Mononuclear cell (primary cell): ENCODE results near the gene POLR2L. TPM values are rescaled to one million over a fixed set of nuclear protein-coding genes. Genes with fewer than 3 reads are reported as not detected.

Experiments used
- H3K27me3 ChIP-seq: 2 replicates; pipeline ENCODE4 v1.6.0; 2011; ENCODE audit warnings: low read length, control low read depth; ENCODE audit not compliant: insufficient read depth
- H3K4me1 ChIP-seq: 2 replicates; pipeline ENCODE4 v1.5.1; 2011; ENCODE audit warnings: mild to moderate bottlenecking, low read length, control low read depth; ENCODE audit not compliant: insufficient read depth
- H3K4me3 ChIP-seq: 2 replicates; pipeline ENCODE4 v1.5.1; 2011; ENCODE audit warnings: mild to moderate bottlenecking, low read length, moderate library complexity
- H3K9me3 ChIP-seq: 2 replicates; pipeline ENCODE4 v1.5.1; 2011; ENCODE audit warnings: low read depth, mild to moderate bottlenecking, control low read depth, low read length
- total RNA-seq: library from RNA; depleted of rRNA; stranded (reverse); fragments of >200 nt; gene quantifications from one replicate; pipeline ENCODE4 v1.2.3, GENCODE V29; 2012

The POLR2L gene
- total RNA-seq, 1 donor, result 11.2 TPM

GRCh38 chr11:863023-863909, 20.9 kb upstream of the POLR2L start:
- Histone ChIP-seq H3K9me3 (no peaks in the 10 kb centered on the region), H3K27me3 (no peaks in the 10 kb centered on the region), H3K4me1 (no peaks in the 10 kb centered on the region), H3K4me3 (no peak overlapping the region)

- Histone ChIP-seq H3K9me3 (no peaks in the 10 kb centered on the region), H3K4me3 (no peak overlapping the region), H3K4me1 (no peaks in the 10 kb centered on the region), H3K27me3 (no peaks in the 10 kb centered on the region)
Observed at GRCh38 chr11:862696-863022, 20.3 kb upstream of the POLR2L start.

- H3K9me3 ChIP-seq, result no peaks in the 10 kb centered on the region
- no peaks in the 10 kb centered on the region for H3K27me3 ChIP-seq
- H3K4me1 ChIP-seq, result no peaks in the 10 kb centered on the region
- H3K4me3 ChIP-seq, result no peak overlapping the region
Observed at GRCh38 chr11:862081-862661, 19.8 kb upstream of the POLR2L start.

- Histone ChIP-seq H3K9me3 (no peaks in the 10 kb centered on the region), H3K4me3 (no peak overlapping the region), H3K27me3 (no peaks in the 10 kb centered on the region), H3K4me1 (no peaks in the 10 kb centered on the region)
Observed at GRCh38 chr11:861105-861479, 18.8 kb upstream of the POLR2L start.

- Histone ChIP-seq H3K9me3 (no peaks in the 10 kb centered on the region), H3K4me1 (no peaks in the 10 kb centered on the region), H3K27me3 (no peaks in the 10 kb centered on the region), H3K4me3 (no peak overlapping the region)
Observed at GRCh38 chr11:860234-861104, 18.1 kb upstream of the POLR2L start.

GRCh38 chr11:859394-860131, 17.2 kb upstream of the POLR2L start:
- no peak overlapping the region for H3K4me3 ChIP-seq
- no peaks in the 10 kb centered on the region for H3K4me1 ChIP-seq
- no peaks in the 10 kb centered on the region for H3K27me3 ChIP-seq
- H3K9me3 ChIP-seq, result no peaks in the 10 kb centered on the region

GRCh38 chr11:858762-859339, 16.5 kb upstream of the POLR2L start:
- Histone ChIP-seq H3K4me3 (no peak overlapping the region), H3K4me1 (no peaks in the 10 kb centered on the region), H3K27me3 (no peaks in the 10 kb centered on the region), H3K9me3 (no peaks in the 10 kb centered on the region)

GRCh38 chr11:858053-858761, 15.9 kb upstream of the POLR2L start:
- H3K4me1 ChIP-seq, result no peaks in the 10 kb centered on the region
- no peaks in the 10 kb centered on the region for H3K9me3 ChIP-seq
- H3K27me3 ChIP-seq, result no peaks in the 10 kb centered on the region
- H3K4me3 ChIP-seq, result no peak overlapping the region

GRCh38 chr11:856397-856796, 14.1 kb upstream of the POLR2L start:
- Histone ChIP-seq H3K27me3 (no peaks in the 10 kb centered on the region), H3K4me3 (no peak overlapping the region), H3K9me3 (no peaks in the 10 kb centered on the region), H3K4me1 (no peaks in the 10 kb centered on the region)

- no peaks in the 10 kb centered on the region for H3K4me1 ChIP-seq
- H3K4me3 ChIP-seq, result no peak overlapping the region
- H3K27me3 ChIP-seq, result no peaks in the 10 kb centered on the region
- no peaks in the 10 kb centered on the region for H3K9me3 ChIP-seq
Observed at GRCh38 chr11:855796-856195, 13.5 kb upstream of the POLR2L start.

GRCh38 chr11:855330-855674, 13.0 kb upstream of the POLR2L start:
- no peak overlapping the region for H3K4me3 ChIP-seq
- no peaks in the 10 kb centered on the region for H3K9me3 ChIP-seq
- no peaks in the 10 kb centered on the region for H3K27me3 ChIP-seq
- H3K4me1 ChIP-seq, result no peaks in the 10 kb centered on the region

GRCh38 chr11:854601-855329, 12.4 kb upstream of the POLR2L start:
- Histone ChIP-seq H3K27me3 (no peaks in the 10 kb centered on the region), H3K9me3 (no peaks in the 10 kb centered on the region), H3K4me1 (no peaks in the 10 kb centered on the region), H3K4me3 (no peak overlapping the region)

GRCh38 chr11:853682-854448, 11.5 kb upstream of the POLR2L start:
- H3K27me3 ChIP-seq, result peaks cover 5% of the 10 kb centered on the region
- no peak overlapping the region for H3K4me3 ChIP-seq
- no peaks in the 10 kb centered on the region for H3K9me3 ChIP-seq
- H3K4me1 ChIP-seq, result peaks cover 4% of the 10 kb centered on the region
